ENCODE measurements around the gene CITED1. TPM values are rescaled to one million over a fixed set of nuclear protein-coding genes. Genes with fewer than 3 reads are reported as not detected.

The CITED1 gene
- total RNA-seq, 1 experiment from 2014 or later: 1.1 TPM

GRCh38 chrX:72274526-72274925, 31.2 kb downstream of the CITED1 start:
- H3K9me3 Mint-ChIP-seq: no peaks in the 10 kb centered on the region; a peak in 3 of 5 replicates

More at GRCh38 chrX:72274526-72274925, 31.2 kb downstream of the CITED1 start:
- Histone ChIP-seq H3K79me2 (ENCODE audit: insufficient read depth, low read length) (peaks cover 4% of the 10 kb centered on the region; the same call in 1 of the 2 replicates), H3K56ac (ENCODE audit: insufficient read length, low read depth, low read length) (no peak overlapping the region), H4K8ac (replicated peaks; ENCODE audit: insufficient read length, low read depth, low read length) (no peak overlapping the region), H3K4me2 (ENCODE audit: insufficient read depth, insufficient read length, low read length) (peak overlapping the region; percentile 49), H3K27me3 (ENCODE audit: insufficient read depth, low read length) (no peaks in the 10 kb centered on the region), H4K91ac (ENCODE audit: insufficient read length, low read depth, low read length) (no peak overlapping the region), H2BK5ac (ENCODE audit: insufficient read length, low read length) (no peak overlapping the region), H4K5ac (ENCODE audit: insufficient read length, low read depth, low read length) (no peak overlapping the region), H2BK15ac (ENCODE audit: low read depth, low read length) (no peak overlapping the region), H3K23me2 (ENCODE audit: insufficient read length, low read depth, low read length, poor library complexity, severe bottlenecking) (no peaks in the 10 kb centered on the region), H2BK20ac (ENCODE audit: low read depth, low read length, poor library complexity, severe bottlenecking) (no peak overlapping the region), H2AK5ac (ENCODE audit: insufficient read length, low read length) (no peak overlapping the region), H2BK12ac (ENCODE audit: insufficient read length, low read depth, low read length) (no peak overlapping the region), H3K79me1 (ENCODE audit: insufficient read depth, low read depth, low read length, poor library complexity, severe bottlenecking) (peaks cover 5% of the 10 kb centered on the region), H3K14ac (ENCODE audit: insufficient read depth, low read length) (no peak overlapping the region), H4K20me1 (ENCODE audit: control insufficient read depth, insufficient read depth, insufficient read length) (no peaks in the 10 kb centered on the region), H3K9ac (ENCODE audit: extremely low read depth, insufficient read length, low read length) (no peak overlapping the region), H2BK120ac (ENCODE audit: low read depth, low read length, poor library complexity, severe bottlenecking) (no peak overlapping the region), H3K9me3 (ENCODE audit: control insufficient read depth, low read depth, low read length) (no peaks in the 10 kb centered on the region), H3K4ac (ENCODE audit: low read depth, low read length) (no peak overlapping the region), H3K4me1 (ENCODE audit: insufficient read depth, low read length) (peaks cover 2% of the 10 kb centered on the region; the same call in 1 of the 2 replicates), H3K18ac (ENCODE audit: insufficient read length, low read depth, low read length) (no peak overlapping the region), H3T11ph (ENCODE audit: low read length) (no peak overlapping the region), H3K23ac (ENCODE audit: insufficient read length, low read depth, low read length) (no peak overlapping the region), H3K27ac (ENCODE audit: insufficient read length, low read depth, low read length) (no peak overlapping the region), H2AFZ (ENCODE audit: low read length) (no peak overlapping the region)
- Mint-ChIP-seq H3K27ac (peak overlapping the region in 1 of 3 experiments; percentile 85; a peak in 3 of 7 replicates), H3K4me3 (peak overlapping the region; percentile 88 to 90), H3K4me1 (peaks cover 35 to 36% of the 10 kb centered on the region in 2 experiments), H3K27me3 (ENCODE audit: low read depth) (no peaks in the 10 kb centered on the region), H3K36me3 (ENCODE audit: insufficient read depth in 1 of 3, low read depth in 3 of 3) (peaks cover 56 to 70% (median 64%) of the 10 kb centered on the region in 3 experiments)
- WGBS (ENCODE audit: extremely low coverage, insufficient read length, low lambda C conversion rate): no CpG with 5 or more reads among the region's 5 CpGs
- DNase-seq: no peak
- TF ChIP-seq, protein P1, sequence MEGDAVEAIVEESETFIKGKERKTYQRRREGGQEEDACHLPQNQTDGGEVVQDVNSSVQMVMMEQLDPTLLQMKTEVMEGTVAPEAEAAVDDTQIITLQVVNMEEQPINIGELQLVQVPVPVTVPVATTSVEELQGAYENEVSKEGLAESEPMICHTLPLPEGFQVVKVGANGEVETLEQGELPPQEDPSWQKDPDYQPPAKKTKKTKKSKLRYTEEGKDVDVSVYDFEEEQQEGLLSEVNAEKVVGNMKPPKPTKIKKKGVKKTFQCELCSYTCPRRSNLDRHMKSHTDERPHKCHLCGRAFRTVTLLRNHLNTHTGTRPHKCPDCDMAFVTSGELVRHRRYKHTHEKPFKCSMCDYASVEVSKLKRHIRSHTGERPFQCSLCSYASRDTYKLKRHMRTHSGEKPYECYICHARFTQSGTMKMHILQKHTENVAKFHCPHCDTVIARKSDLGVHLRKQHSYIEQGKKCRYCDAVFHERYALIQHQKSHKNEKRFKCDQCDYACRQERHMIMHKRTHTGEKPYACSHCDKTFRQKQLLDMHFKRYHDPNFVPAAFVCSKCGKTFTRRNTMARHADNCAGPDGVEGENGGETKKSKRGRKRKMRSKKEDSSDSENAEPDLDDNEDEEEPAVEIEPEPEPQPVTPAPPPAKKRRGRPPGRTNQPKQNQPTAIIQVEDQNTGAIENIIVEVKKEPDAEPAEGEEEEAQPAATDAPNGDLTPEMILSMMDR (conservative IDR thresholded peaks at IDR 0.05): no peak
